Ectodermal cell (in vitro differentiated cells): ENCODE results near the gene PEAK1.
A peak's percentile ranks its signal among the peaks of the same experiment; 100 is the strongest.

Source experiments
- H3K27ac ChIP-seq: 2 replicates; pipeline ENCODE4 v1.7.0; 2013; ENCODE audit warnings: mild to moderate bottlenecking, low read depth, low read length; ENCODE audit not compliant: insufficient read depth, poor library complexity, severe bottlenecking
- H3K27me3 ChIP-seq: 2 replicates; pipeline ENCODE4 v1.7.0; 2013; ENCODE audit warnings: mild to moderate bottlenecking, low read length; ENCODE audit not compliant: insufficient read depth, control insufficient read depth, poor library complexity, severe bottlenecking
- H3K36me3 ChIP-seq: one replicate; pipeline ENCODE4 v1.7.0; 2013; ENCODE audit warnings: low read length; ENCODE audit not compliant: control insufficient read depth, insufficient read depth
- H3K4me1 ChIP-seq: one replicate; pipeline ENCODE4 v1.7.0; 2013; ENCODE audit warnings: low read length; ENCODE audit not compliant: control insufficient read depth, insufficient read depth
- H3K4me3 ChIP-seq: 2 replicates; pipeline ENCODE4 v1.7.0; 2013; ENCODE audit warnings: low read depth, low read length, control low read depth; ENCODE audit not compliant: insufficient read depth
- H3K9me3 ChIP-seq: 2 replicates; pipeline ENCODE4 v1.7.0; 2013; ENCODE audit warnings: mild to moderate bottlenecking, low read length, moderate library complexity; ENCODE audit not compliant: control insufficient read depth
- WGBS, 2 experiments: methylation state at CpG; one replicate each; pipeline ENCODE4 v1.1.7; 2013; ENCODE audit warnings: missing lambda C conversion rate in 2 of 2; 5-methylcytosine and 5-hydroxymethylcytosine counted together

Gene PEAK1

DNA sequence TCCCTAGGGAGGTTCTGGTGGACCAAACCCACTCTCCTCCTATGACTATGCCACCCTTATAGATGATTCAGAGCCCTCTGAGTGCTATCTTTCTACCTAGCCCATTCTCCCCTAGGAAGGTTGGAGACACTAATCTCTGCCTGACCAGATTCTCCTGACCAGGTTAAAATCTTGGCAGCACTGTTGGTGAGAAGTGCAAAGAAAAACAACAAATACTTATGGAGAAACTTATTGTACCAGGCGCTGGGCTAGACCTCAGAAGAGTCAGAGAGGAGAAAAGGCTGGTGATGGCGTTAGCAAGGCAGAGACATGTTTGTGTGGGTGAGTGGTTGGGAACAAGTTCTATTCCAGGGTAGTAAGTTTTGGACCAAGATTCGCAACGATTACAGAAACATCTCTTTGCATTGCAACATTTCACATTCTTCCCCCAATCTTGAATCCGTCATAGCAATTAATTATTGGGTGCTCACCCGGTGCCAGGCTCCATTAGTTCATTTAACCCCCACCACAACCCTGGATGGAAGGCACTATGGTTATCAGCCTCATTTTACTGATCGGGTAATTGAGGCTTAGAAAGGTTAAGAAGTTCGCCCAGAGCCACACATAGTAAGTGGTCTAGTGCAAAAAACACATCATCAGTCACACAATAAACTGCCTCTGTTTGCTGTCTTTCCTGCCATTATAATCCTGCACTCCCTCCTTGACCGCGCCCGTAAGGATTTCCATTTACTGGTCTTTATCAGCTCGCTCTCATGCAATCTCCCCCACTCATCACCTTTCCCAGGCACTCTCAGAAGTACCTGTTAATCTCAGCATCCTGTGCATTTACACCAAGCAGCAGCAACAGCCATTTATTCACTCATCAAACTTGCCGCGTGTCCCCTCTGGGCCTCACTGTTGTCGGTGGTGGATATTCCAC is 348.3 kb downstream of the PEAK1 start:
- no peaks in the 10 kb centered on the region for H3K9me3 ChIP-seq
- no peak overlapping the region for H3K27ac ChIP-seq
- no peaks in the 10 kb centered on the region for H3K27me3 ChIP-seq
- H3K4me1 ChIP-seq, result peaks cover 11% of the 10 kb centered on the region
- 91% methylated on average over 15 of the region's 15 CpGs for WGBS, 2 experiments
- H3K4me3 ChIP-seq, result no peak overlapping the region
- no peaks in the 10 kb centered on the region for H3K36me3 ChIP-seq

DNA sequence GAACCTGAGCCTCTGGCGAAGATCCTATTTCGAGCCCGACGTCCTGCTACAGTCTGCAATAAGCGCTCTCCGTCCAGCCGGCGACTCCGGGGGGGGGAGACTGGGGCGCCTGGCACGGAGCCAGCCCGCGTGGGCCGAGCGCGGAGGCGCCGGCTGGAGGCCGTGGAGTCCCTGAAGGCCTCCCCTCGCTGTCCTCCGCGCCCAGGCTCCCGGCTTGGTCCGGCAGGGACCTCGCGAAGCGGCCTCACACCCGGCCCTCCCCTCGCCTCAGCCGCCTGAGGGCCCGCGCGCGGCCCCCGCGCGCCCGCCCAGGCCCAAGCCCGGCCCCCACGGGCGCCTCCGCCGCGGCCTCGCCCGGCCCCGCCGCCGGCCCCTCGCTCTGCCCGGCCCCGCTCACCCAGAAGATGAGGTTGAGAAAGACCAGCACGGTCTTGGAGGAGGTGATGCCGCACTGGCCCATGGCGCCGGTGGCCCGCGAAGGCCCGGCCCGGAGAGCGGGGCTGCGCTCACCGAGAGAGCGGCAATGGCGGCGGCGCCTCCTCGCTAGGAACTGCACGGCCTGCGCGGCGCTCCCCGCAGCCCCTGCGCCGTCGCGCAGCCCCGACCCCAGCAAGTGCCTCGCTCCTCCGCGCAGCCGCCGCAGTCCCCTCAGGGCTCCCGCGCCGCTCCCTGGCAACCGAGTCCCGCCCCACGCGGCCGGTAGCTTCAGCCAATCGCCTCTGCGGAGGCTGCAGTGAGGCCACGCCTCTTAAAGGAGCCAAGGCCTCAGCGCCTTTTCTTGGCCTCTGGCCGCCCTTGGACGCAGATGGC is 349.2 kb downstream of the PEAK1 start, which contains the start of gene TSPAN3:
TSS of gene TSPAN3 (minus strand) at position 615 of the 810 bp plus-strand sequence. CDS start at position 460, 155 bp downstream.
- Histone ChIP-seq H3K4me3 (peak within 1 kb of the TSS; percentile 85), H3K36me3 (no peaks in the 10 kb centered on the region), H3K27me3 (no peaks in the 10 kb centered on the region), H3K27ac (peak within 1 kb of the TSS; percentile 65), H3K9me3 (no peaks in the 10 kb centered on the region), H3K4me1 (peaks cover 11% of the 10 kb centered on the region)
- WGBS, 2 experiments, result 0% methylated on average over 97 of the region's 97 CpGs

DNA sequence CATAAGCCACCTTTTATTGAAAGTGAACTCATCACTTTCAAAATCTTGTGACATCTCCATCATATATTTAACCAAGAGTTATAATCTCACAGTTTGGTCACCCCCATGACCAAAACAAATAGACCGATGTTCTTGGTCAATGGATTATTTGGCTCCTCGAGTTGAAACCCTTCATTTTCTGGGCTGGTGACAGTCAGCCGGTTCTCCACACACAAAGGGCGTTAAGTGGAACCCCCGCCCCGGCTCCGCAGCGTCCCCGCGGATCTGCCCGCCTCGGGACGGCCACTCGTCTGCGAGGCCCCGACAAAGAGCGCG is 349.8 kb downstream of the PEAK1 start:
- peak overlapping the region; percentile 85 for H3K4me3 ChIP-seq
- 1 to 2% methylated on average over 18 of the region's 18 CpGs for WGBS, 2 experiments
- no peaks in the 10 kb centered on the region for H3K27me3 ChIP-seq
- H3K36me3 ChIP-seq, result no peaks in the 10 kb centered on the region
- no peaks in the 10 kb centered on the region for H3K9me3 ChIP-seq
- H3K27ac ChIP-seq, result no peak overlapping the region
- H3K4me1 ChIP-seq, result peaks cover 11% of the 10 kb centered on the region

DNA sequence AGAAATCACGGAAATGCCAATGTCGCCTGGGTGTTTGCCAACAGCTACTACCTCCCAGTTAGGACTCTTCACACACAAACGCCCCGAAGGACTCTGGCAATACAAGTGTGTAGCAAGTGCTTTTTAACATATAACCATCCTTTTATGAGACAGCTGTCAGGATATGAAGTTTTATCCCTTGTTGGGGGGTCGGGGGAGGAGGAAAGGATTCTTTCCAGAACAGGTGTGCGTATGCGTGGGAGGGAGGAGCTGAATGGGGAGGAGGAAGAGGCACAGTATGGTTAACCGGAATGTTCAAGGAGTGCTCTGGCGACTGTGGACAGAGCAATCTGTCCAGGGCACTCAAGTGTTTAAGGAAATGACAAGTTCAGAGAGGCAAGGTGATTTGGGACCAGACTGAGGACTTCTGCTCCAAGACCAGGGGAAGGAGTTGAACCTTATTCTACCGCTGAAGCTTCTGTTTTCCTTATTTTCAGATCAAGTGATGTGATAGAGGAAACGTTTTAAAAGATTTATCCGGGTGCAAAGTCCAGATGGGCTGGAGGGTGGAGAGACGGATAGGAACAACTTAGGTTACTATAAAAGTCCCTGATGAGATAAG is 350.3 kb downstream of the PEAK1 start:
- H3K36me3 ChIP-seq, result no peaks in the 10 kb centered on the region
- H3K27me3 ChIP-seq, result no peaks in the 10 kb centered on the region
- 54 to 58% methylated on average over 10 to 13 of the region's 13 CpGs for WGBS, 2 experiments
- H3K27ac ChIP-seq, result no peak overlapping the region
- H3K4me1 ChIP-seq, result peaks cover 11% of the 10 kb centered on the region
- H3K4me3 ChIP-seq, result peak overlapping the region; percentile 85
- no peaks in the 10 kb centered on the region for H3K9me3 ChIP-seq

DNA sequence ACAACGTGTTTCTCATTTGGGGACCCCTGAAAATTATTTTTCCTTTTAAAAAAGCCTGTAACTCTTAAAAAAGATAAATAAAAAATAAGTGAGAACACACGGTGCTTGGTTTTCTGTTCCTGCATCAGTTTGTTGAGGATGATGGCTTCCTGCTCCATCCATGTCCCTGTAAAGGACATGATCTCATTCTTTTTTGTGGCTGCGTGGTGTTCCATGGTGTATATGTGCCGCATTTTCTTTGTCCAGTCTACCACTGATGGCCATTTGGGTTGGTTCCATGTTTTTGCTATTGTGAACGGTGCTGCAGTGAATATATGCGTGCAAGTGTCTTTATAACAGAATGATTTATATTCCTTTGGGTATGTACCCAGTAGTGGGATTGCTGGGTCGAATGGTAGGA is 351.3 kb downstream of the PEAK1 start:
- Histone ChIP-seq H3K9me3 (no peaks in the 10 kb centered on the region), H3K4me3 (no peak overlapping the region), H3K27me3 (no peaks in the 10 kb centered on the region), H3K27ac (no peak overlapping the region), H3K36me3 (no peaks in the 10 kb centered on the region), H3K4me1 (peaks cover 11% of the 10 kb centered on the region)
- WGBS, 2 experiments, result 97 to 98% methylated on average over 7 of the region's 7 CpGs

DNA sequence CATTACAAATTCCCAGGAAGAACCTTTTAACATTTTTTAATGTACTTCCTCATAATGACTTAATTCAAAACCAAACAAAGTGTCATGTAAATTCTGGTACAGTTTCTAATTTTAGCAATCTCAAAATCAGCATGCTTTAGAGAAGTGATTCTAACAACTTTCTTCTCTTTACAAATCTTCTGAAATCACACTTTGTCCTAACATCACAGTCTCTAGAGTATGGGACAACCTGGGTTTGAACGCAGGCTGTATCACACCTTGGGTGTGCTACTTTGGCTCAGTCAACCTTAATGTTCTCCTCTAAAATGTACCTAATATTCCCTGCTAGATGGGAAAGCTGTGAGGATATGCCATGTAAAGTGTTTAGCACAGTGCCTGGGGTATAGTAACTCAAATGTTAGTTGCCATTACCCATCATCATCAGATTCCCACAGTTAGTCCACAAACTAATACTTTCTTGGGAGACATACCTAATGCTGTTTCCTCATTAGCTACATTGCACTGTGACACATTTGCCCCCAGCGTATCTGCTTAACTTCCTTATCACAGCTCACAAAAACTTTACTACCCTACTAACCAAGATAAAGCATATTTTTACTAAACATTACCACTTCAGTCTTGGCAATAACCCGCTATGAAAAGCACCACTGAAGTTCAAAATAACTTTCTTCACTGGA is 352.1 kb downstream of the PEAK1 start:
- Histone ChIP-seq H3K9me3 (no peaks in the 10 kb centered on the region), H3K27ac (no peak overlapping the region), H3K4me1 (peaks cover 11% of the 10 kb centered on the region), H3K27me3 (no peaks in the 10 kb centered on the region), H3K36me3 (no peaks in the 10 kb centered on the region), H3K4me3 (no peak overlapping the region)
- WGBS, 2 experiments, result 93% methylated on average over 3 of the region's 3 CpGs

DNA sequence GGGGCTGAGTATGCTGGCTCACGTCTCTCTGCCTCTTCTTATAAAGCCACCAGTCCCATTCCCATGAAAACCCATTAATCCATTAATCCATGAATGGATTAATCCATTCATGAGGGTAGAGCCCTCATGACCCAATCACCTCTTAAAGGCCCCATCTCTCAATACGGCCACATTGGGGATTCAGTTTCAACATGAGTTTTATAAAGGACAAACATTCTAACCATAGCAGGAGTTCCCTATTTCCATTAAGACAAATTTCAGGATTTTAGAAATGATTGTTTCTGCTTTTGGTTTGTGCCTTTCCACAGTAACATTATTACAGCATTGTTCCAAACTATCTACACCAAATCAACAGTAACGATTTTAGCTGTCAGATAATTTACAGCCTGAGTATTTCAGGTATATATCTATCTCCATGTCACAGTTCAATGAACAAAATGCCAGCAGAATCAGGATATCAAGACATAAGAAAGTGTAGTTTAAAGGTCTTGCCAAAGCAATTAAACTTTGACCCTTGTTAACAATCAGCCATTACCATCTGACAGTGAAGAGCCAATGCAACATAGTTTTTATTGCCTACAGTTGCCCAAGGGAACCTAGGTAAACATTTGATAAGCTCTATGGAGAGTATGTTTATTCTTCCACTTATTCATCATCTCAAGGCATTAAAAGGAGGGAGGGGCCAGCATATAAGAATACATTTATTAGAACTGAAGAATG is 352.8 kb downstream of the PEAK1 start:
- no peaks in the 10 kb centered on the region for H3K27me3 ChIP-seq
- H3K4me3 ChIP-seq, result no peak overlapping the region
- peaks cover 11% of the 10 kb centered on the region for H3K4me1 ChIP-seq
- 73 to 79% methylated on average over 3 of the region's 3 CpGs for WGBS, 2 experiments
- H3K36me3 ChIP-seq, result no peaks in the 10 kb centered on the region
- no peak overlapping the region for H3K27ac ChIP-seq
- H3K9me3 ChIP-seq, result no peaks in the 10 kb centered on the region

DNA sequence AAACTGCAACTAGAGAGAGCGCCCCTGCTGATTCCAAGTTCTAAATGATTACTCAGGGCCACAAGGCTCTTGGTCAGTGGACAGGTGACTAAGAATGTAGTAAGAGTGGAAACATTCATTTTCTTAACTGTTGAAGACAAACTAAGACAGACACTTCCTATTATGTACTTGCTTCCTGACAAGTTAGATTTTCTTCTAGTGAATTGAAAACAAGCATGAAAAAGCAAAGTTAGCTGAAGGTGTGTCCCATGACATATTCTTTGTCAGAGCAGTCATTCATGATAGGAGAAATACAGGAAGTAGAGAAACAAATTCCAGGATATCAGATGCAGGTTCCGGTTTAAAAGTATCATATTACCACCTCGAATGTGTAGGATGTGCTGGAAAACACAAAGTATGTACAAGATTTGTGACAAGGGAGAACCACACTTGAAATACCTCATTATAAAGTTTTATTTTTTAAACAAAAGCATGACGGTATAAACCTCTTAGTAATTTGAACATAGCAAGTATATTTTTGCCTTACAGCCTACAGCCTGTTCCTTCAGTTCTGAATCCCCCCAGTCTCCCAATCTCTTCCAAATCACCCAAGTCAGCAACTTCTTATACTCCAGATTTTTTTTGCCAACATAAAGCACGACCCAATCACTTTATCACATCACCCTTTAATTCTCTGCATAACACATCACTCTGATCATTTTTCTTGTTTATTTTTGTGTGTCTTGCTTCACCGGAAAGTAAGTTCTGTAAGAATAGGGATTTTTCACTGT is 355.2 kb downstream of the PEAK1 start:
- 93 to 96% methylated on average over 4 to 6 of the region's 6 CpGs for WGBS, 2 experiments
- no peaks in the 10 kb centered on the region for H3K36me3 ChIP-seq
- H3K4me3 ChIP-seq, result no peak overlapping the region
- no peaks in the 10 kb centered on the region for H3K27me3 ChIP-seq
- no peaks in the 10 kb centered on the region for H3K9me3 ChIP-seq
- peaks cover 9% of the 10 kb centered on the region for H3K4me1 ChIP-seq
- no peak overlapping the region for H3K27ac ChIP-seq

DNA sequence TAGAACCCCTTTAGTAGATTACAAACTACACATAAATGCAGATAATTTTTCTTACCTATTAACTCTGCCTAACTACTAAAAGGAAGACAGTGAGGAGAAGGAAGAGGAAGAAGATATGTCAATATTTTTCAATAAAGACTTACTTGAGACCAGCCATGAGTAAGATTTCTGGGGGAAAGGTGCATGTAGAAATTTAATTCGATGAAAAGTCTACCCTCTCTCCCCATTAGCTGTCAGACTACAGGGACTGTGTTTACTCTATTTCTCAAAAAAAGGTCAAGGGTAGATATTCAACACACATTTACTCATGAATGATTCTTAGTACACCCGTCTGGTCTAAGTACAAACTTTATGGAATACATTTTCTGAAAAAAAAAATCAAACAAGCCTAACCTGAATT is 355.8 kb downstream of the PEAK1 start:
- H3K9me3 ChIP-seq, result no peaks in the 10 kb centered on the region

More for the DNA sequence above, 355.8 kb downstream of the PEAK1 start:
- Histone ChIP-seq H3K4me1 (peaks cover 3% of the 10 kb centered on the region), H3K27ac (no peak overlapping the region), H3K4me3 (no peak overlapping the region), H3K36me3 (no peaks in the 10 kb centered on the region), H3K27me3 (no peaks in the 10 kb centered on the region)
- 92 to 100% methylated on average over 2 of the region's 2 CpGs for WGBS, 2 experiments
